Measurements from ENCODE around the gene CLCN7. TPM values are rescaled to one million over a fixed set of nuclear protein-coding genes. Genes with fewer than 3 reads are reported as not detected.

CLCN7 gene
- polyA plus RNA-seq, 1 experiment: 15.7 TPM

DNA sequence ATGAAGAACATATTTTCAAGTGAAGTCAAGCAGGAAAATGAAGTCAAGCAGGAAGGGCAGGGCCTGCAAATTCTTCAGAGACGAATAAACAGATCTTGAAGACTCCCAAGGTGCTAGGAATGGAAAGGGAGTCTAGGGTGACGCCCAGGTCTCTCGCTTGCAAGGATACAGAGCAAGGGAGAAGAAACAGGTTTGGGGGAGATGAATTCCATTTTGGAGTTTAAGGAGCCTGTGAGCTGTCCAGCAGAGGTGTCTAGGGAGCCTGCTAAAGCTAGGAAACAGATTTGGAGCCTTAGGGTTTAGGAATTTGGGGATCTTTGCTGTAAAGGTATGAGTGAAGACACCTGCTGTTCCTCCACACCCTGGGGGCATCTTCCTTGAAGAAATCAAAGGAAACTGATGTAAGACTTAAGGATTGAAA, 58.3 kb downstream of the CLCN7 start:
- TF ChIP-seq, protein P1, sequence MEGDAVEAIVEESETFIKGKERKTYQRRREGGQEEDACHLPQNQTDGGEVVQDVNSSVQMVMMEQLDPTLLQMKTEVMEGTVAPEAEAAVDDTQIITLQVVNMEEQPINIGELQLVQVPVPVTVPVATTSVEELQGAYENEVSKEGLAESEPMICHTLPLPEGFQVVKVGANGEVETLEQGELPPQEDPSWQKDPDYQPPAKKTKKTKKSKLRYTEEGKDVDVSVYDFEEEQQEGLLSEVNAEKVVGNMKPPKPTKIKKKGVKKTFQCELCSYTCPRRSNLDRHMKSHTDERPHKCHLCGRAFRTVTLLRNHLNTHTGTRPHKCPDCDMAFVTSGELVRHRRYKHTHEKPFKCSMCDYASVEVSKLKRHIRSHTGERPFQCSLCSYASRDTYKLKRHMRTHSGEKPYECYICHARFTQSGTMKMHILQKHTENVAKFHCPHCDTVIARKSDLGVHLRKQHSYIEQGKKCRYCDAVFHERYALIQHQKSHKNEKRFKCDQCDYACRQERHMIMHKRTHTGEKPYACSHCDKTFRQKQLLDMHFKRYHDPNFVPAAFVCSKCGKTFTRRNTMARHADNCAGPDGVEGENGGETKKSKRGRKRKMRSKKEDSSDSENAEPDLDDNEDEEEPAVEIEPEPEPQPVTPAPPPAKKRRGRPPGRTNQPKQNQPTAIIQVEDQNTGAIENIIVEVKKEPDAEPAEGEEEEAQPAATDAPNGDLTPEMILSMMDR (IDR thresholded peaks at IDR 0.05; ENCODE audit: low read depth, low read length): no peak
- H3K27me3 ChIP-seq (ENCODE audit: control insufficient read depth, insufficient read depth, low read length): no peaks in the 10 kb centered on the region
- POLR2A ChIA-PET: no interaction called here
- no peak for DNase-seq (ENCODE audit: low read depth, low spot score)
- H3K27ac ChIP-seq (ENCODE audit: low read depth, low read length): no peak overlapping the region
- peaks cover 5% of the 10 kb centered on the region; the same call in 1 of the 2 replicates for H3K9me3 ChIP-seq (ENCODE audit: control insufficient read depth, insufficient read depth, low read length)
- CTCF ChIA-PET: no interaction called here
- no peak overlapping the region for H3K4me3 ChIP-seq (ENCODE audit: low read depth, low read length)

GRCh38 chr16:1414532-1415260, 60.1 kb downstream of the CLCN7 start, which contains the start of gene UNKL:
Gene UNKL (minus strand): TSS chr16:1414704. CDS start chr16:1414691, 13 bp downstream.
- Histone ChIP-seq H3K4me3 (ENCODE audit: low read depth, low read length) (peak within 1 kb of the TSS; percentile 78), H3K27ac (ENCODE audit: low read depth, low read length) (no peak within 1 kb of the TSS), H3K9me3 (ENCODE audit: control insufficient read depth, insufficient read depth, low read length) (no peaks in the 10 kb centered on the region; the same call in 1 of the 2 replicates), H3K27me3 (ENCODE audit: control insufficient read depth, insufficient read depth, low read length) (no peaks in the 10 kb centered on the region)
- DNase-seq (ENCODE audit: low read depth, low spot score): peak; percentile 11
- CTCF ChIA-PET: no interaction called here
- POLR2A ChIA-PET: no interaction called here
- TF ChIP-seq, protein P1 (IDR thresholded peaks at IDR 0.05; ENCODE audit: low read depth, low read length): no peak

DNA sequence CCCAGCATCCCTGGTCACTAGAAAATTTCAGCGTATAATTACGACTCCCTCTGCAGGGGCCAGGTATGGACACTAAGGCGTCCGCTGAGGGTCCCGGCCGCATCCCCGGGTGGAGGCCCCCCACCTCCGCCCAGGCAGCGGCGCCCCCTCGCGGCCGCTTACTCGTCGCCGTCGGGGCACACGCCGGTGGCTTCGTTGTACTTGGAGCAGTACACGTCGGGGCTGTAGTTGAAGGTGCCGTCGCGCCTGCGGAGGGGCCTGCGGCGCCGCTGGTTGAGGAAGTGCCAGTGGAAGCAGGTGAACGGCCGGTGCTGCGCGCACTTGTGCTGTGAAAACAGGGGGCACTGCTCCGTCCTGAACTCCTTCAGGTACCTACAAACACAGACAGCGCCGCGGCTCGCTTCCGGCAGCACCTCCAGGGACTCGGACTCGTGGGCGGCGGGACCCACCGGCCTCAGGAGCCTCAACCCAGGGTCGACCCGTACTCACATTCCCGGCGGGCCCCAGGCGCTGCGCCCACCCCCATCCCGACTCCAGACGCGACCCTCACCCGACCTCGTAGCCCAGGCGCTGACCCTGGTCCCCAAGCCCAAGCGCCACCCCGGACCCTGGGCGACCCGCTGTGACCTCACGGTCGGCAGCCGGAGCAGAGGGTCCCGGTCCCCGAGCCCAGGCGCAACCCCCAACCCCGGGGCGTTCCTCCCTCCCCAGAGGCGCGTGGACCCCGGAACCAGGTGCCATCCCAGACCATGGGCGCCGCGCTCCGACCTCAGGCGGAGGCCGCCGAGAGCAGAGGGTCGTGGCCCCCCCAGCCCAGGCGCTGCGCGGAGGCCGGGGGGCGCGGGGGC, 60.9 kb downstream of the CLCN7 start:
- Histone ChIP-seq H3K27me3 (ENCODE audit: control insufficient read depth, insufficient read depth, low read length) (no peaks in the 10 kb centered on the region), H3K4me3 (ENCODE audit: low read depth, low read length) (peak overlapping the region; percentile 78), H3K9me3 (ENCODE audit: control insufficient read depth, insufficient read depth, low read length) (no peaks in the 10 kb centered on the region; the same call in 1 of the 2 replicates), H3K27ac (ENCODE audit: low read depth, low read length) (no peak overlapping the region)
- DNase-seq (ENCODE audit: low read depth, low spot score): no peak
- ChIA-PET CTCF (no interaction called here), POLR2A (no interaction called here)
- TF ChIP-seq, protein P1 (IDR thresholded peaks at IDR 0.05; ENCODE audit: low read depth, low read length): peak; percentile 53

GRCh38 chr16:1412847-1413246, 62.0 kb downstream of the CLCN7 start:
- ChIA-PET CTCF (no interaction called here), POLR2A (no interaction called here)
- Histone ChIP-seq H3K9me3 (ENCODE audit: control insufficient read depth, insufficient read depth, low read length) (no peaks in the 10 kb centered on the region; the same call in 1 of the 2 replicates), H3K4me3 (ENCODE audit: low read depth, low read length) (no peak overlapping the region), H3K27me3 (ENCODE audit: control insufficient read depth, insufficient read depth, low read length) (no peaks in the 10 kb centered on the region), H3K27ac (ENCODE audit: low read depth, low read length) (no peak overlapping the region)
- no peak for DNase-seq (ENCODE audit: low read depth, low spot score)
- TF ChIP-seq, protein P1 (IDR thresholded peaks at IDR 0.05; ENCODE audit: low read depth, low read length): no peak

All from AG04450 (cell line).